Measurements from ENCODE around the gene CCNQ.

- TF ChIP-seq POLR2A (IDR thresholded peaks at IDR 0.05; ENCODE audit: extremely low read depth, insufficient read length) (no peak), CTCF (IDR thresholded peaks at IDR 0.05; ENCODE audit: low read depth, low read length) (no peak), MAX (IDR thresholded peaks at IDR 0.05; ENCODE audit: low read depth, low read length) (no peak), MYC (IDR thresholded peaks at IDR 0.05; ENCODE audit: low read depth, low read length) (no peak)
Observed at GRCh38 chrX:153578889-153579288, 20.1 kb downstream of the CCNQ start.

Measured in NB4 (cell line).